Omental fat pad (tissue), 4 donors: ENCODE results near the gene DSC2. TPM values are rescaled to one million over a fixed set of nuclear protein-coding genes. Genes with fewer than 3 reads are reported as not detected.

Experiments
- ATAC-seq: fragments of 150-250 bp; one replicate; pipeline ENCODE4 v1.9.1; 2016; ENCODE audit warnings: mild to moderate bottlenecking, moderate library complexity; ENCODE audit not compliant: low FRiP score
- DNase-seq: peaks from one replicate; pipeline ENCODE4 v3.0.0-alpha.2; 2019; ENCODE audit warnings: low spot score
- CTCF ChIP-seq, 3 donors: fragments of 450-650 bp; IDR thresholded peaks; one replicate each; pipeline ENCODE4 v1.5.1; 2016 to 2017; ENCODE audit warnings: antibody characterized with exemption in 3 of 3, mild to moderate bottlenecking in 3 of 3, moderate library complexity in 2 of 3
- total RNA-seq, 4 donors: library from RNA; depleted of rRNA; stranded (reverse); fragments of >200 nt; gene quantifications; one replicate each; pipeline ENCODE4 v1.1.0, GENCODE V29; 2016

DSC2 gene
- total RNA-seq, 4 donors from 2014 or later: 10.9 to 15.1 (median 12.4) TPM

GRCh38 chr18:31010601-31011000 lies 91.6 kb downstream of the DSC2 start:
- ATAC-seq (no peak), DNase-seq (no peak)
- TF ChIP-seq CTCF (IDR thresholded peaks at IDR 0.05): no peak

Other genes starting within 250 kb of the DSC2 start
- 10 to 100 TPM in 3 of 4 donors, under 1 TPM in 1; 0.32 to 60.2 (median 20.9) TPM for gene DSC3, start 59.7 kb downstream of the DSC2 start, total RNA-seq
- under 1 TPM in 1 of 4 donors, not detected in 3; 0.09 TPM for gene DSC1, start 60.4 kb upstream of the DSC2 start, total RNA-seq
- gene DSG1, start 215.7 kb upstream of the DSC2 start, total RNA-seq: under 1 TPM in 2 of 4 donors, not detected in 2; 0.19 to 0.63 TPM